HL-60/S4 treated with phorbol 12-myristate 13-acetate at 8.2 ng/mL for 4 days and 3 days (cell line): ENCODE data around the gene PAX9.

Experiments used
- in situ Hi-C: fragments of 300-500 bp; cut with MboI; formaldehyde crosslinking; loops from 2 replicates; pipeline ENCODE4 v1.15.0; 2022; ENCODE audit warnings: low sequenced_read_pairs

PAX9 gene

GRCh38 chr14:36661506-36662257 lies at the start of gene PAX9:
Gene PAX9 (plus strand): TSS chr14:36661860. CDS start chr14:36662090, 230 bp downstream.
- in situ Hi-C loops = no loop called here

- in situ Hi-C loops = no loop called here
Measured at GRCh38 chr14:36617824-36618223, 43.8 kb upstream of the PAX9 start.

- in situ Hi-C loops = no loop called here
Measured at GRCh38 chr14:36618641-36619040, 43.0 kb upstream of the PAX9 start.

GRCh38 chr14:36619131-36619530 lies 42.5 kb upstream of the PAX9 start:
- in situ Hi-C loops = no loop called here

- in situ Hi-C loops = no loop called here
Measured at GRCh38 chr14:36619853-36620252, 41.8 kb upstream of the PAX9 start.

GRCh38 chr14:36625014-36625413 lies 36.6 kb upstream of the PAX9 start:
- in situ Hi-C loops = no loop called here

GRCh38 chr14:36625436-36625835 lies 36.2 kb upstream of the PAX9 start:
- in situ Hi-C loops = no loop called here

GRCh38 chr14:36626151-36626550 lies 35.5 kb upstream of the PAX9 start:
- in situ Hi-C loops = no loop called here

GRCh38 chr14:36627981-36628380 lies 33.7 kb upstream of the PAX9 start:
- in situ Hi-C loops = no loop called here

GRCh38 chr14:36633580-36633979 lies 28.1 kb upstream of the PAX9 start:
- in situ Hi-C loops = no loop called here

- in situ Hi-C loops = no loop called here
Measured at GRCh38 chr14:36646664-36647416, 14.8 kb upstream of the PAX9 start.

- in situ Hi-C loops = no loop called here
Measured at GRCh38 chr14:36647417-36647823, 14.2 kb upstream of the PAX9 start.

GRCh38 chr14:36647824-36648753 lies 13.6 kb upstream of the PAX9 start:
- in situ Hi-C loops = no loop called here

GRCh38 chr14:36649872-36650650 lies 11.6 kb upstream of the PAX9 start:
- in situ Hi-C loops = no loop called here

GRCh38 chr14:36652542-36653201 lies 9.0 kb upstream of the PAX9 start:
- in situ Hi-C loops = no loop called here

GRCh38 chr14:36653413-36653812 lies 8.2 kb upstream of the PAX9 start:
- in situ Hi-C loops = no loop called here

- in situ Hi-C loops = no loop called here
Measured at GRCh38 chr14:36653962-36654793, 7.5 kb upstream of the PAX9 start.

GRCh38 chr14:36654794-36655381 lies 6.8 kb upstream of the PAX9 start:
- in situ Hi-C loops = no loop called here

- in situ Hi-C loops = no loop called here
Measured at GRCh38 chr14:36655571-36655962, 6.1 kb upstream of the PAX9 start.
